ENCODE results near the gene CBFB. TPM values are rescaled to one million over a fixed set of nuclear protein-coding genes. Genes with fewer than 3 reads are reported as not detected.

Gene CBFB
- total and polyA plus RNA-seq, 2 of the 4 experiments (the other 2 are of a cell fraction): 44.2 to 48.0 TPM

- H2BK20ac ChIP-seq (ENCODE audit: low read depth, low read length): no peak overlapping the region
- H3K36me3 ChIP-seq (ENCODE audit: control insufficient read depth, insufficient read depth, low read length): no peaks in the 10 kb centered on the region
- H3K4me3 ChIP-seq (ENCODE audit: insufficient read depth, low read depth, low read length): no peak overlapping the region
- no peak for DNase-seq
- H3K4me1 ChIP-seq (ENCODE audit: control insufficient read depth, insufficient read depth, low read length): peaks cover 6% of the 10 kb centered on the region; the same call in 1 of the 2 replicates
- ATAC-seq (ENCODE audit: low read depth): no peak
- H2BK15ac ChIP-seq (ENCODE audit: low read depth, low read length): no peak overlapping the region
- H3K79me1 ChIP-seq (ENCODE audit: low read depth in 1 of 2, low read length in 2 of 2): no peaks in the 10 kb centered on the region
- H2BK5ac ChIP-seq (ENCODE audit: low read depth, low read length, poor library complexity, severe bottlenecking): no peak overlapping the region
- dilution Hi-C loops (cut with HindIII; ENCODE audit: low sequenced_read_pairs, unreplicated experiment) (no loop called here), in situ Hi-C loops (cut with MboI; ENCODE audit: low sequenced_read_pairs) (no loop called here), intact Hi-C loops (cut with micrococcal nuclease) (no loop called here)
- H3K27me3 ChIP-seq (ENCODE audit: control insufficient read depth, insufficient read depth, low read length): peaks cover 17% of the 10 kb centered on the region
- no peak overlapping the region for H4K8ac ChIP-seq (ENCODE audit: low read depth in 2 of 2, low read length in 2 of 2)
- no peak overlapping the region for H2AFZ ChIP-seq (replicated peaks; ENCODE audit: low read length, poor library complexity)
- BruUV-seq (replicated peaks): no TSS peak
- no peak overlapping the region for H3K27ac ChIP-seq (ENCODE audit: insufficient read depth, low read length)
- no peak overlapping the region for H3K4me2 ChIP-seq (ENCODE audit: low read depth, low read length)
- no peak overlapping the region for H2AK5ac ChIP-seq (ENCODE audit: low read depth, low read length)
- H3K18ac ChIP-seq (ENCODE audit: low read depth, low read length): no peak overlapping the region
- ChIA-PET POLR2A (ENCODE audit: unreplicated experiment) (no interaction called here), CTCF (no interaction called here)
- no peak overlapping the region for H3K23ac ChIP-seq (ENCODE audit: low read depth, low read length)
- no peak overlapping the region for H3K9ac ChIP-seq (ENCODE audit: low read depth, low read length)
- H4K20me1 ChIP-seq (ENCODE audit: insufficient read depth, low read length): no peaks in the 10 kb centered on the region
- no peak overlapping the region for H2BK120ac ChIP-seq (ENCODE audit: low read depth, low read length)
- no peak overlapping the region for H2AK9ac ChIP-seq (replicated peaks; ENCODE audit: low read depth, low read length, poor library complexity)
- H3K9me1 ChIP-seq (ENCODE audit: insufficient read depth, low read length): peaks cover 4% of the 10 kb centered on the region
- H3K9me3 ChIP-seq (ENCODE audit: control insufficient read depth, insufficient read depth, low read length): no peaks in the 10 kb centered on the region
- no peak overlapping the region for H3K14ac ChIP-seq (replicated peaks; ENCODE audit: low read depth, low read length)
- H4K5ac ChIP-seq (ENCODE audit: low read depth, low read length): no peak overlapping the region
- no peak overlapping the region for H4K91ac ChIP-seq (ENCODE audit: insufficient read depth, low read depth, low read length)
- no peak overlapping the region for H3K56ac ChIP-seq (ENCODE audit: extremely low read depth, insufficient read depth, low read length)
- 38% methylated on average over 1 of the region's 3 CpGs; no CpG with 5 or more reads in 1 of the 2 experiments for WGBS, 2 experiments (ENCODE audit: extremely low coverage in 2 of 2, insufficient read length in 1 of 2)
- no peak overlapping the region for H3K4ac ChIP-seq (ENCODE audit: low read depth, low read length)
- TF ChIP-seq MAZ (IDR thresholded peaks at IDR 0.05; ENCODE audit: borderline replicate concordance, low read depth, low read length): no peak
- no peak for TF ChIP-seq CEBPB (IDR thresholded peaks at IDR 0.05; ENCODE audit: low read depth, low read length)
- no peak for TF ChIP-seq RFX5 (IDR thresholded peaks at IDR 0.05; ENCODE audit: low read depth, low read length)
These were observed 32.0 kb upstream of the CBFB start for GRCh38 chr16:66996983-66997358.

Data from IMR-90 (cell line).